CD4-positive, alpha-beta memory T cell (primary cell): ENCODE measurements around the gene NMT2. TPM values are rescaled to one million over a fixed set of nuclear protein-coding genes. Genes with fewer than 3 reads are reported as not detected.

Source experiments
- CTCF ChIA-PET: fragments of 350-600 bp; sonication (Branson Sonifier 250); formaldehyde crosslinking; loops from one replicate; lab custom pipeline; 2021; ENCODE audit warnings: inconsistent platforms; ENCODE audit not compliant: partially characterized antibody; lab: Charles Lee
- POLR2A ChIA-PET: fragments of 350-600 bp; sonication (Branson Sonifier 250); formaldehyde crosslinking; loops from one replicate; lab custom pipeline; 2021; ENCODE audit not compliant: partially characterized antibody; lab: Charles Lee
- DNase-seq, 5 donors: peaks; one replicate each; pipeline versions ENCODE4 v3.0.0 to v3.0.0-alpha.2; 2020 to 2022; ENCODE audit warnings: mixed read lengths in 1 of 5
- H3K27ac ChIP-seq: one replicate; pipeline ENCODE4 v1.7.0; 2013; ENCODE audit warnings: low read depth, low read length
- H3K27me3 ChIP-seq: 2 replicates; pipeline ENCODE4 v1.7.0; 2013; ENCODE audit warnings: mild to moderate bottlenecking, low read length, moderate library complexity; ENCODE audit not compliant: insufficient read depth
- H3K36me3 ChIP-seq: 2 replicates; pipeline ENCODE4 v1.7.0; 2013; ENCODE audit warnings: mild to moderate bottlenecking, low read length, moderate library complexity; ENCODE audit not compliant: insufficient read depth
- H3K4me1 ChIP-seq: 2 replicates; pipeline ENCODE4 v1.7.0; 2013; ENCODE audit warnings: mild to moderate bottlenecking, low read length, moderate library complexity; ENCODE audit not compliant: insufficient read depth
- H3K4me3 ChIP-seq, 2 donors: one replicate each; pipeline ENCODE4 v1.7.0; 2013; ENCODE audit warnings: low read length in 2 of 2, mild to moderate bottlenecking in 1 of 2
- H3K9me3 ChIP-seq, 2 donors: one replicate each; pipeline ENCODE4 v1.7.0; 2013; ENCODE audit warnings: low read length in 2 of 2, control low read depth in 1 of 2; ENCODE audit not compliant: control insufficient read depth in 1 of 2
- H3K27ac Mint-ChIP-seq, 7 donors: one replicate each; pipeline ENCODE4 v1.8.0; 2020 to 2021; ENCODE audit warnings: mixed read lengths in 7 of 7, mild to moderate bottlenecking in 6 of 7, inconsistent platforms in 3 of 7, moderate library complexity in 3 of 7
- H3K27me3 Mint-ChIP-seq, 2 donors: one replicate each; pipeline ENCODE4 v1.8.0; 2020 to 2021; ENCODE audit warnings: mixed read lengths in 2 of 2
- H3K36me3 Mint-ChIP-seq, 2 donors: one replicate each; pipeline ENCODE4 v1.8.0; 2020 to 2021; ENCODE audit warnings: mixed read lengths in 2 of 2, inconsistent platforms in 1 of 2, mild to moderate bottlenecking in 1 of 2
- H3K4me1 Mint-ChIP-seq, 4 donors: one replicate each; pipeline ENCODE4 v1.8.0; 2020 to 2021; ENCODE audit warnings: mixed read lengths in 4 of 4, mild to moderate bottlenecking in 1 of 4
- H3K4me3 Mint-ChIP-seq, 8 donors: one replicate each; pipeline ENCODE4 v1.8.0; 2020 to 2021; ENCODE audit warnings: mixed read lengths in 8 of 8, mild to moderate bottlenecking in 7 of 8, moderate library complexity in 6 of 8, inconsistent platforms in 3 of 8
- H3K9me3 Mint-ChIP-seq, 8 donors: one replicate each; pipeline ENCODE4 v1.8.0; 2020 to 2021; ENCODE audit warnings: mixed read lengths in 8 of 8, mild to moderate bottlenecking in 5 of 8, inconsistent platforms in 3 of 8, moderate library complexity in 1 of 8
- intact Hi-C: fragments of 100-400 bp; cut with micrococcal nuclease; formaldehyde crosslinking; loops from one replicate; pipeline ENCODE4 v1.15.1; 2023
- polyA plus RNA-seq, 2 donors: library from polyadenylated mRNA; unstranded; fragments of 300-500 nt; fragmentation: Illumina TruSeq; gene quantifications; one replicate each; pipeline ENCODE4 v1.2.3, GENCODE V29; 2021
- total RNA-seq, 2 experiments: library from RNA; stranded (reverse); gene quantifications; one replicate each; pipeline ENCODE4 v1.2.3, GENCODE V29; 2021

Gene NMT2
- total and polyA plus RNA-seq, 4 experiments from 2014 or later = 38.7 to 101 (median 77.4) TPM

- peak overlapping the region in 3 of 7 donors; percentile 29 to 90 (median 80) for H3K27ac Mint-ChIP-seq
- no peaks in the 10 kb centered on the region for H3K27me3 Mint-ChIP-seq
- CTCF ChIA-PET = no interaction called here
- Histone ChIP-seq H3K4me1 (no peaks in the 10 kb centered on the region), H3K4me3 (no peak overlapping the region), H3K27ac (no peak overlapping the region), H3K9me3 (no peaks in the 10 kb centered on the region), H3K36me3 (peaks cover 23% of the 10 kb centered on the region), H3K27me3 (no peaks in the 10 kb centered on the region)
- no peaks in the 10 kb centered on the region for H3K9me3 Mint-ChIP-seq
- no peak for DNase-seq
- H3K4me3 Mint-ChIP-seq = no peak overlapping the region
- POLR2A ChIA-PET = interaction anchor here (1.5 kb wide), 1 partner anchor 11 kb away, joined by 3 read pairs; no protein-coding TSS in a partner anchor
- H3K4me1 Mint-ChIP-seq = peaks cover 0 to 4% (median 2%) of the 10 kb centered on the region in 4 donors
- peaks cover 26 to 44% of the 10 kb centered on the region in 2 donors for H3K36me3 Mint-ChIP-seq
- intact Hi-C loops = no loop called here
Measured at GRCh38 chr10:15112657-15113056, 55.8 kb downstream of the NMT2 start.

- H3K4me1 ChIP-seq = peaks cover 4% of the 10 kb centered on the region
- Mint-ChIP-seq H3K36me3 (peaks cover 27 to 71% of the 10 kb centered on the region in 2 donors), H3K4me3 (peak overlapping the region in 3 of 8 donors; percentile 11 to 48 (median 45)), H3K4me1 (peaks cover 4 to 9% (median 7%) of the 10 kb centered on the region in 4 donors), H3K27me3 (no peaks in the 10 kb centered on the region), H3K9me3 (no peaks in the 10 kb centered on the region), H3K27ac (peak overlapping the region; percentile 72 to 85 (median 76))
- intact Hi-C loops = loop anchor here (1.0 to 10.0 kb wide), 5 partner anchors 115 to 1522 kb away; partner anchors contain the start of genes FAM171A1 and PRPF18
- H3K4me3 ChIP-seq = no peak overlapping the region
- H3K27me3 ChIP-seq = no peaks in the 10 kb centered on the region
- H3K27ac ChIP-seq = no peak overlapping the region
- ChIA-PET POLR2A (interaction anchor here (1.5 kb wide), 1 partner anchor 9 kb away, joined by 5 read pairs; the partner anchor contains the start of gene RPP38), CTCF (interaction anchor here (0.6 to 4.2 kb wide), 15 partner anchors 8 to 601 kb away, joined by 3 to 34 read pairs (median 4); partner anchors contain the start of genes CDNF, DCLRE1C and RPP38)
- H3K9me3 ChIP-seq = no peaks in the 10 kb centered on the region
- DNase-seq = peak; percentile 55 to 68 (median 62)
- peaks cover 47% of the 10 kb centered on the region for H3K36me3 ChIP-seq
Measured at GRCh38 chr10:15106352-15107013, 62.0 kb downstream of the NMT2 start.

- H3K4me3 ChIP-seq = no peak overlapping the region
Measured at GRCh38 chr10:15103513-15103912, 65.0 kb downstream of the NMT2 start.

GRCh38 chr10:15099886-15100285, 68.6 kb downstream of the NMT2 start:
- Histone ChIP-seq H3K27ac (no peak overlapping the region), H3K9me3 (no peaks in the 10 kb centered on the region), H3K4me3 (no peak overlapping the region), H3K36me3 (peaks cover 30% of the 10 kb centered on the region), H3K4me1 (peaks cover 38% of the 10 kb centered on the region), H3K27me3 (no peaks in the 10 kb centered on the region)
- H3K4me1 Mint-ChIP-seq = peaks cover 16 to 44% (median 31%) of the 10 kb centered on the region in 4 donors
- POLR2A ChIA-PET = interaction anchor here (0.9 to 2.3 kb wide), 4 partner anchors 65 to 141 kb away, joined by 3 to 9 read pairs (median 6); partner anchors contain the start of genes MEIG1 and NMT2
- DNase-seq = no peak
- peak overlapping the region in 5 of 8 donors; percentile 2 to 42 (median 36) for H3K4me3 Mint-ChIP-seq
- peak overlapping the region in 6 of 7 donors; percentile 64 to 86 (median 80) for H3K27ac Mint-ChIP-seq
- no peaks in the 10 kb centered on the region for H3K27me3 Mint-ChIP-seq
- peaks cover 0 to 2% (median 0%) of the 10 kb centered on the region in 8 donors for H3K9me3 Mint-ChIP-seq
- intact Hi-C loops = loop anchor here (5.0 to 10.0 kb wide), 3 partner anchors 148 to 1717 kb away; partner anchors contain the start of genes DCLRE1C, PRPF18 and RSU1
- CTCF ChIA-PET = interaction anchor here (0.7 to 1.4 kb wide), 4 partner anchors 9 to 1240 kb away, joined by 3 to 5 read pairs (median 3); no protein-coding TSS in a partner anchor
- peaks cover 9 to 46% of the 10 kb centered on the region in 2 donors for H3K36me3 Mint-ChIP-seq

More at GRCh38 chr10:15103513-15103912, 65.0 kb downstream of the NMT2 start:
- no peaks in the 10 kb centered on the region for H3K27me3 ChIP-seq
- H3K4me1 ChIP-seq = peaks cover 29% of the 10 kb centered on the region
- H3K27ac Mint-ChIP-seq = peak overlapping the region in 3 of 7 donors; percentile 6 to 16 (median 14)
- H3K27me3 Mint-ChIP-seq = no peaks in the 10 kb centered on the region
- H3K36me3 ChIP-seq = peaks cover 41% of the 10 kb centered on the region
- H3K27ac ChIP-seq = no peak overlapping the region
- no peak for DNase-seq
- ChIA-PET CTCF (interaction anchor here (0.8 to 4.2 kb wide), 2 partner anchors 21 to 70 kb away, joined by 3 to 34 read pairs; no protein-coding TSS in a partner anchor), POLR2A (interaction anchor here (0.8 to 1.1 kb wide), 2 partner anchors 66 to 106 kb away, joined by 3 to 4 read pairs; no protein-coding TSS in a partner anchor)
- no peaks in the 10 kb centered on the region for H3K9me3 ChIP-seq
- intact Hi-C loops = loop anchor here (10.0 kb wide), 1 partner anchor 1519 kb away; the partner anchor contains the start of gene PRPF18
- peaks cover 20 to 60% of the 10 kb centered on the region in 2 donors for H3K36me3 Mint-ChIP-seq
- no peak overlapping the region for H3K4me3 Mint-ChIP-seq
- H3K4me1 Mint-ChIP-seq = peaks cover 13 to 28% (median 23%) of the 10 kb centered on the region in 4 donors
- peaks cover 0 to 2% (median 0%) of the 10 kb centered on the region in 8 donors for H3K9me3 Mint-ChIP-seq

- Histone ChIP-seq H3K27me3 (no peaks in the 10 kb centered on the region), H3K27ac (peak within 1 kb of the TSS; percentile 95), H3K36me3 (peaks cover 10% of the 10 kb centered on the region), H3K4me3 (peak within 1 kb of the TSS; percentile 86 to 97), H3K9me3 (no peaks in the 10 kb centered on the region), H3K4me1 (peaks cover 38% of the 10 kb centered on the region)
- Mint-ChIP-seq H3K27ac (peak within 1 kb of the TSS; percentile 94 to 99 (median 98)), H3K4me3 (peak within 1 kb of the TSS; percentile 91 to 99 (median 96)), H3K9me3 (peaks cover 0 to 2% (median 0%) of the 10 kb centered on the region in 8 donors), H3K36me3 (peaks cover 5 to 28% of the 10 kb centered on the region in 2 donors), H3K4me1 (peaks cover 16 to 44% (median 31%) of the 10 kb centered on the region in 4 donors), H3K27me3 (no peaks in the 10 kb centered on the region)
- ChIA-PET CTCF (interaction anchor here (0.9 to 2.3 kb wide), 5 partner anchors 8 to 112 kb away, joined by 3 to 9 read pairs (median 3); no protein-coding TSS in a partner anchor), POLR2A (interaction anchor here (0.7 to 1.9 kb wide), 7 partner anchors 9 to 219 kb away, joined by 3 to 8 read pairs (median 6); partner anchors contain the start of genes DCLRE1C, MEIG1, NMT2 and SUV39H2)
- intact Hi-C loops = loop anchor here (1.0 to 5.0 kb wide), 7 partner anchors 9 to 1720 kb away; partner anchors contain the start of genes ACBD7, CDNF, DCLRE1C and HSPA14
- peak; percentile 94 to 97 (median 95) for DNase-seq
Measured at GRCh38 chr10:15097011-15097812, 71.3 kb downstream of the NMT2 start, which contains the start of gene RPP38. TSS of gene RPP38 (plus strand) at chr10:15097355. CDS start at chr10:15103315, 5,960 bp downstream.

- DNase-seq = no peak
- Histone ChIP-seq H3K4me3 (peak overlapping the region; percentile 86 to 97), H3K9me3 (no peaks in the 10 kb centered on the region), H3K27ac (peak overlapping the region; percentile 95), H3K27me3 (no peaks in the 10 kb centered on the region), H3K4me1 (peaks cover 38% of the 10 kb centered on the region), H3K36me3 (peaks cover 4% of the 10 kb centered on the region)
- Mint-ChIP-seq H3K36me3 (peaks cover under 1 to 23% of the 10 kb centered on the region in 2 donors), H3K4me1 (peaks cover 16 to 44% (median 31%) of the 10 kb centered on the region in 4 donors), H3K27ac (peak overlapping the region; percentile 91 to 98 (median 95)), H3K27me3 (no peaks in the 10 kb centered on the region), H3K4me3 (peak overlapping the region; percentile 88 to 99 (median 94)), H3K9me3 (peaks cover 0 to 2% (median 0%) of the 10 kb centered on the region in 8 donors)
- CTCF ChIA-PET = interaction anchor here (1.1 to 1.7 kb wide), 2 partner anchors 9 to 113 kb away, joined by 3 to 6 read pairs; no protein-coding TSS in a partner anchor
- POLR2A ChIA-PET = no interaction called here
- intact Hi-C loops = loop anchor here (1.0 to 5.0 kb wide), 7 partner anchors 8 to 1721 kb away; partner anchors contain the start of genes ACBD7, CDNF, DCLRE1C and HSPA14
Measured at GRCh38 chr10:15096661-15097010, 71.9 kb downstream of the NMT2 start.
